EL (cell line): ENCODE results near the gene GPATCH2.
A peak's percentile ranks its signal among the peaks of the same experiment; 100 is the strongest.

Experiments
- DNase-seq: peaks from one replicate; pipeline ENCODE4 v3.0.0-alpha.2; 2016

Gene GPATCH2

DNA sequence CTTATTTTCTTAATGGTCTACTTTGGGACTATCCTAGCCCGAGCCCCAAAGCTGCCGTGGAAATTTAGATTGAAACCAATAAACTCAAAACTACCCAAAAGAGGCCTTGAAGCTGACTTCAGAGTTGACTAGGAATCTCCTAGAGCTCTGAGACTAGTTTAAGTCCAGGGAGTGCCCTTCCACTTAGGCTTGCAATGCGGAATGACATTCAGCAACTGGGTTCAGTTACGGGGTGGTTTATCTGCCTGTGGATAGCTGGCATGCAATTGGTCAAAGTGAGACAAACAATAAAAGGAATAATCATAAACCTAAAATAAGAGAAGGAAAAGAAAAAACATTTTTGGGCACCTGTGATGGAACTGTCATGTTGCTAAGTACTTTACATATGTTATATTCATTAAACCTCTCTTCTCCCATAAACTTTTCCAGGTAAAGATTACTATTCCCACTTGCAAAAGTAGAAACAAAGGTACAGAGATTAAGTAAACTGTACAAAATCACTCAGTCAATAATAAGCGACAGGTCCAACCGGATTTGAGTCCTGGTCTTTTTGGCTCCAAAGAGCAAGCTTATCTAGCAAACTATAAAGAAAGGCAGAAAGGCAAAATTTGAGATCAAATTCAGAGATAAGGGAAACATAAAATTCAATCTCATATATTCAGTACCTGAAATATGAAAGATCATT is 56.5 kb downstream of the GPATCH2 start:
- DNase-seq = no peak

DNA sequence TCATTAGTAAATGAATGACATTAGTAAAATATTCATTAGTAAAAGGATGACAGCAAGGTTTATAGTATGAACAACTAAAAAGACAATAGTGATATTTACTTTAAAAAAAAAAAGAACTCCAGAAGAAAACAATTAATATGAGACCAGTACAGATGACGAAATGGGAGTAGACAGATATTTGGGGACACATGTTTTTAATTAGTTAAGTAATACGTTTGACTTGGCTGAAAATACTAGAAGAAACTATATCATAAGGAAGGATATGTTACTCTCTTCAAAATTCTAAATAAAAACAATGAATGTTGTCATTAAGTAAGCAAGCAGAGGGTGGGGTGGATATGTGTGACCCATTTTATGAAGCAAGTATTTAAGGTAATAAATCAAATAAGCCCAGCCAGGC is 61.9 kb downstream of the GPATCH2 start:
- no peak for DNase-seq

DNA sequence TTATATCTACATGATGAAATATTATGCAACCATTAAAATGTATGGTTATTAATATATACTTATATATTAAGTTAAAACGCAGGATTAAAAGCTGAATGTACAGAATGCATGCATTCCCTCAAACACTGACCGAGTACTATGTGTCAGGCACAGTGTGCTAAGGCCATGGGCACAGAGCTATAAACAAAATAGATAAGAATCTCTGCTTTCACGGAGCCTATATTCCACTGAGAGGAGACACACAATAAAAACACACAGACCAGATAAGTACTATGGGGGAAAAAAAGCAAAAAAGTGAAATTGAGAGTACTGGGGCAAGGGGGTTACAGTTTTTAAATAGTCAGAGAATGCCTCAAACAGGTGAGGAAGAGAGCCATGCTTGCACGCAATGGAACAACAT is 62.7 kb downstream of the GPATCH2 start:
- DNase-seq = no peak

DNA sequence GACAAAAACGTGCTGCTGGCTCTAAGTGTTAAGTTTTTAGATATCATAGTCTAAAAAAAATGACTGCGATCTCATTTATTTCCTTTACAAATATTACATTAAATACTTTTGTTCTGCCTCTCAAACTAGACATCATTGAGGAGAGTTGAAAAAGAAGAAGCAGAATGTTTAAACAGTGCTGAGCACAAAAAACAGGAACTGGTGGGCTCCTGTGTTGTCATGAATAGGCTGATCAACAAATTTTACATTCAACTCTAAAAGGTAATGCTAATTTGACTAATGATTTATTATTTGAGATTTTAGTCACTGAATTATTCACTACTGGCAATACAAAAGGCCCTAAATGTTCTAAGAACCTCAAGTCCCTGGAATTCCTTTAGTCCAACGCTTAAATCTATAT is 66.1 kb downstream of the GPATCH2 start:
- DNase-seq = no peak

DNA sequence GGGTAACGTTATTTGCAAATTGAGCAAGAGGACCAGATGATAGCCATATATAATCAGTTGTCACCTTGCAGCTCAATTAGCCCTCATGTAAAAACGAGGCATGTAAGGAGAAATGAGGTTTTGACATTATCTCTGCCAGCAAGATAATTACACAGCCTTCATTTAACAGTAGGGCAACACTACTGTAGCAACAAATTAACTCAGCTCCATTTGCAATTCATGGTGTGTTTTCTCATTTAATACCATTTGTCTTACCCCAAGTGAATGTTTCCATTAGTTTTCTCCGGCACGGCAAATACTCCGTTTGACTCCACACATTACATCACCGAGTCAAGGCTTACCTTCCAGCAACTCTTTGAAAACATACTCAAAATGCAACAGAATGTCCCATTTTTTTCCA is 66.7 kb downstream of the GPATCH2 start:
- DNase-seq = no peak

DNA sequence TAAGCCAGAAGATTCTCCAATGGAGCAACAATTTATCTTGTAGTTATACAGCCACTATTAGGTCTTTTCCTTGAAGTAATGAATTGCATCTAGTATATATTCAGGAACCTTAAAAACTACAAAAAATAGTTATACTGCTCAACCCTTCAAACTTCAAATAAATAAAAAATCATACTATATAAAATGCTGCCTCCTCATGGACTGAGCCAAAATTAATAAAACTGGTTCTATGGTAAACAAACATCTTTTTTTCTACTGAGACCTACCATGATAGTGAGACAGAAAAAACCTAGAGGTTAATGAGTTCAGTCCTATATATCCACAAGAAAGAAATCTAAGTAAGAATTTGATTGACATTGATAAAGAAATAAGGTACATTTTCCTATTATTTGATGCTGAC is 67.7 kb downstream of the GPATCH2 start:
- DNase-seq = no peak

DNA sequence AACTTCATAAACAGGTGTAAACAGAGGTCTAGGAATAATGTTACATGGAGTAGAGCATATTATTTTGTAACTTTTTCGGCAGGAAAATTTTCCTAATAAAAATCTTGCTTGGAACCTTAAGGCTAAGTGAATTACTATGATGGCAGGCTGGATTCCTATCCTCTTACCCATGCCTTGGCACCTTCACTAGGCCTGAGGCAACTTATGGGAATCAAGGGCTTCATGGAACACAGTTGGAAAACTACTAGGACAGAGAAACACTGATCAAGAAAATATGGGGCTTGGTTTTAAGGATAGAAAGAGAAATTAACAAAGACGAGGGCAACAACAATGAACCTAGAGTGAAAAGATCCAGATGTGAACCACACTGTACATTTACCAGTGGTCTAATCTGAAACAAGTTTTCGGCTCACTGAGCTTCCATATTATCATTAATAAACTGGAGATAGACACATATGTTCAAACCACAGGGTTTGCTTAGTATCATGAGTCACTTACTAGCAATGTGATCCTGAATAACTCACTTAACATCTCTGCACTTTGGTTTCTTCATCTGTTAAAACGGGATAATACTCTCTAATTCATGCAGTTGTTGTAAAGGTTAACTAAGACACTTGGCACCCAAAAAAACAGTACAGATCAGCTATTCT is 68.5 kb downstream of the GPATCH2 start:
- DNase-seq = peak; percentile 88

DNA sequence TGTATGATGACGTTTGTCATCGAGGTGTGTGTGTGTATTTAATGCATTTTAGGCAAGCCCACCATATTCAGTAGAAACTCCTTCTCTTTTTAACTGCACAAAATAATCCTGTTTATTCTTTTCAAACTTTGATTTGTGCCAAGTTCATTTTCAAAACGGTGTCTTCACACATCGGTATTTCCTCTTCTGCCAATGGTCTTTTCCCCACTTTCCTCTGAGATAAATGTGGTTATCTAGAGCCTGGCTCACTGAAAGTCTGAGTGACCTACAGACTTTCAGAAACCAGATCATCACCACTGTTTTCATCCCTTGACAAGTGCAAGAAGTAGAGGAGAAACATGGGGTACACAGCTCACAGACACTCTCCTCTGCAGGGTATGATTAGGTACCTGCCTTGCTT is 69.4 kb downstream of the GPATCH2 start:
- DNase-seq = peak; percentile 2

DNA sequence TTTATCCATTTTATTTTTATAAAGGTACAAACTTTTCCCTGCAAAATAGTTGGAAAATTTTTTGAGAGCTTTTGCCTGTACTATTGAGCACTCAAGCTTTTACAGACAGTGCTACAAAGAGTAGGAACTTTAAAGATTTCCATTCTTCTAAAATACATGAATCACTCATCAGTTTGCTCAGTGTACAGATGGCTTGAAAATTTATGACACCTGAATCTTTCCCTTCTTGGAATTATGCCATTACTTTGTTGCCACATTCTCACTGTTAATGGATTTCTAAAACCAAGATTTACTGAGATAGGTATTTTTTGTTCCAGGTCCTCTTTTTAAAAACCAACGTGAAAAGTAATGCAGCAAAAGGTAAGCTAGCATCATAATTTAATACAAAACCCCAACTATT is 76.0 kb downstream of the GPATCH2 start:
- DNase-seq = no peak

DNA sequence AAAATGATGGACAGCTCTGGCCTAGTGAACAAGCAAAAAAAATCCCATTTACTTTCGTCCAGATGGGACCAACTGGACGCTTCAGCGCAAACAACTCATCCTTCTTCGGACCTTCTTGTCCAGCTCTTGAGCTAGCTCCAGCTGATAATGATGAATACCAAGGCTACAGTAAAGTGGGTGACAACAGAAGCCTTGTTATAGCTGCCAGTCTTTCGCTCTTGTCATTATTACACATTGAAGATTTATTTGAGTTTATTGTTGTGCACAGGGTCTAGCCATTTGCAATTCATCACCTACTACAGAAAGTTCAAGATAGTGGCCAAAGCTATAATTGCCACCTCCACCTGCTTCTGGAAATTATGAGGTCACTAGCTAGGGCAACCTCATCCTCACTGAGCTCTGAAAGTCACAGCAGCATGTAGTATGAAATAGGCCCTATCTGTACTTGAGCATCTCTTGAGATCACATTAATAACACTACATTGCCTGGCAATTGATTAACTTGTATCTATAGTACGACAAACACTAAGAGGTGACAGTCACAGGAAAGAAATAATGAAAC is 76.9 kb downstream of the GPATCH2 start:
- DNase-seq = no peak

DNA sequence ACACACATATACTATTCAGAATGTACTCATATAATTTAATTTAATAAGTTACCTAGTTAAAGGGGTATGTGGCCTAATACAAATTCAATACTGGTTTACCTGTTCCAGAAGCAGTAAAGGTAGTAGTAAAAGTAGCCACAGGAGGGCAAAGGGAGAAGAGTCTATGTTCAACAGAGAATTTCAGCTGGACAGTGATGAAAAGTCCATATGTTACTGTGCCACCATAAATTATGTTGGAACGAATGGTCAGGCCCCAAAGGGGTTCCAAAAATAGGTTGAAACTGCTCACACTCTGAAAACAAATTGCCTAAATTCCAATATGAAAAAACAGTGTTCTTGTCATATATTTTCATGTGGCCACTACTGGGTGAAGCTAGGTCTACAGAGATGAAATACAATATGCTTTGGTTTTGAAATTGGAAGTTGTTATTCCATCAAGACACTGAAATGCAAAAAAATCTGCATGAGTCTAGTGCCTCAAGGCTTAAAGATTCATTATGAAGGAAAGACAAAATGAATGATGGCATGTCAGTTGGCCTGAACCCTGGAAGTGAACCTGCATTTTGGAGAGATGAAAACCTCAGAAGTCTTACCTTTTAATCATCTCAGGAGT is 78.4 kb downstream of the GPATCH2 start:
- no peak for DNase-seq

DNA sequence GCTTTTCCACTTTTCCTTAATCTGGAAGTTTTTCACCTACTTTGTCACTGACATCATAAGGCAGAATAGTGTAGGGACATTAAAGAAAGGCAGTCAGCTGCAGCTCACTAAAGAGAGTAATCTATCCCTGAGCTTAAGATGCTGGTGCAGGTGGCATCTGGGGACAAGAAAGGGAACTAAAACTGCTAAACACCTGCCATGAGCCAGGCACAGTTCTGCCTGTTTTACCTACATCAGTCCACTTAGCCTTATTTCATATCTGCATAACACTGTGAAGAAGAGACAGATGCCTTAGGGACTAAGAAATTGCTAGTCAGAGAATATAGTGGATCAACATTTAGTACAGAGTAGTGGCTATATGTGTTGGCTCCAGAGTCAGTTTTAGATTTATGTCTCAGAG is 88.1 kb downstream of the GPATCH2 start:
- DNase-seq = no peak

DNA sequence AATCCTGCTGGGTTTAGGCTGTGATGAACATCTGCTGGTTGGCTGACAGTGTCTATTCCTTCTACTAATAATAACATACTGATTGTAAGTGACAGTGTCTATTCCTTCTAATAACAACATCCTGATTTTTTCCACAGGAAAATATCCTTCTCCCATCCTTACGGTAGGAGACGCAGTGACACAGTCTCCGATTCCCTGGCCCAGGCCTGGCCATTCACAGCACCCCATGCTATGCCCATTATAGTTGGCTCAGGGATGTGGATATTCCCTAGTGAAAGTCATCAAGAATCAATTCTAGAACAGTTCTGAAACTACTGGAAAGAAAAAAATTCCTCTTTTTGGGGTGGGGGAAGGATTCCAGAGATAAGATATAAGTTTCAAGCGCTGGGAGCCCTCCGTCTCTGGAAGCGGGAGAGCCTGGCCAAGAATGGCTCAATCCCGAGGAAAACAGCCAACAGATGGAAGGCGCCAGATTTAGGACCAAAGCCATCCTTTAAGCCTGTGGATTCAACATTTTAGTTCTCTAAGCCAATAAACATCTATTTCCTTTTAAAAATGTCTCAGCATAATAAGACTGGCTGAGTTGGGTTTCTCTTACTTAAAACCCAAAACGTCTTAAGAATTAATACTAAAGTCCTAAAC is 88.6 kb downstream of the GPATCH2 start:
- no peak for DNase-seq

DNA sequence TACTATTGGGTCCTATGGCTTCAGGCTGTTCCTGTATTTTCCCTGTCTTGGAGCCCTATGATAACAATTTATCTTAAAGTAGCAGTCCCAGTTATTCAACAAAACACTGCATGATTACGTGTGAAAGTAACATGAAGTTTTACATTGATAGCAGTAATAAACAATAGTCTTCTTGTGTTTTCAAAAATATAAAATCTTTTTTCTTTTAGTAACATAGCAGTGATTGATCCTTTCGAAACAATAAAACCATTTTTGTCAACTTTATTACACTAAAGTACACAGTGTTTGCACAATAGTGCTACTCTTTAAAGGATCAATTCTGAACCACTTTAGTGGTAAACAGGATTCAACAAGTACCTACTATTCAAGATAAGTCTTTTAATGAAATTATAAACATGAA is 90.6 kb downstream of the GPATCH2 start:
- DNase-seq = no peak

DNA sequence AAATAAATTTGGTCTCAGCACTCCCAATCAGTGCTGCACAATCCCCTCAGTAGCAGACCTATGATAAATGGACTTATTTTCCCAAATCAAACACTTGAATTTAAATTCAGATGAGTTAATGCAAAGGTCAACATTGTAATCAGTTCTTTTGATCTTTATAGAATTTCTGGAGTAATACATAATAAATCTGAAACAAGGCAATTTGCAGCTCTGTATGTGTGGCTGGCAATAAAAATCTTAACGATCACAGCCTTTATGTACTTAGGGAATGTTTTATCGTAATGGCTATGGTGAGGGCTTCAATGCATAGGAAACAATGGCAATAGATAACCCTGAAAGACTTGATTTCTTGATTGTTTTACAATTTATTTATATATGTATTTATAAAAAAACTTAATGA is 91.4 kb downstream of the GPATCH2 start:
- DNase-seq = no peak

DNA sequence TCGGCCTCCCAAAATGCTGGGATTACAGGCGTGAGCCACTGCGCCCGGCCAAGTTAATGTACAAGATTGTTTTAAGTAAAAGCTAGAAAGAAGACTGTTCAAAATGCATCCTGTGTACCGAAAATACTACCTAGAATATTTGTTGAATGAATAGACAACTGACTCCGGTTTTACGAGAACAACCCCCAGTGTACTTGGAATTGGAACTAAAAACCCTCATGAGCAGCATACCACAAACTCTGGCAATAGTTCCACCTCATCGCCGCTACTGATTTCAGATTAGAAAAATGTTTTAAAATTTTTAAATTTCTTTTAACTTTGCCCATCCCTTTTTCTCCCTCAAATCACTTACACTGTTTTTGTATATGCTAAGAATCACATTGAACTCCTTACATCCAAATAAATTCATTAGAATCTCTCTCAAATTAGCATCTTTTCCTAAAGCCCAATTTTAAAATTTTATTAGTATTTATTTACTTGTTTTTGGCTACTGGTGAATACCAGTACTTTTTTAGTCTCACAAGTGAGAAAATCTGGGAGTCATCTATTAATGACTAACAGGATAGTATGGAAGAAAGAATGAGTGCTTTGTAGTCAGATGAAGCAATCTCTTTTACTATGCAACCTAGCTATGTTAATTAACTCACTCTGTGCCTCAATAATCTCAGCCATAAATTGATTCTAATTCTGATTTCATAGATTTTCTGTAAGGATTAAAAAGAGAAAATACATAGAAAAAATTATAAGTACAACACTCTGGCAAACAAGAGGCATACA is 95.1 kb downstream of the GPATCH2 start:
- no peak for DNase-seq

DNA sequence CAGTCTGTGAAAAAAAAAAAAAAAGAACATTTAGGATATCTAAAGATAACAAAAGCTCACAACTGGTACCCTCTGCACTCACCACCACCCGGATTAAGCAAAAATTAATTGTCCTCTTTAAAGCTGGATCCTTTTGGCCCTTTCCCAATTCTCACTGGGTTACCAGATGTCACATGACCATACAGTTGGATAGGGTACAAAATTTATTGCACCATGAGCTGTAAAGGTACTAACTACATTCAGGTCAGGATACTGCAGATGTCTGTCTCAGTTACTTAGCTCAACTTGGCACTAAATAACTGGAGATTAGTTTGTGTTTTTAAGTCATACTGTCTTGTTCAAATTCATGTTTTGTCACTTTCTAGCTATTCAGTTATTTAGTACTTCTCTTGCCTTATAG is 96.3 kb downstream of the GPATCH2 start:
- no peak for DNase-seq

DNA sequence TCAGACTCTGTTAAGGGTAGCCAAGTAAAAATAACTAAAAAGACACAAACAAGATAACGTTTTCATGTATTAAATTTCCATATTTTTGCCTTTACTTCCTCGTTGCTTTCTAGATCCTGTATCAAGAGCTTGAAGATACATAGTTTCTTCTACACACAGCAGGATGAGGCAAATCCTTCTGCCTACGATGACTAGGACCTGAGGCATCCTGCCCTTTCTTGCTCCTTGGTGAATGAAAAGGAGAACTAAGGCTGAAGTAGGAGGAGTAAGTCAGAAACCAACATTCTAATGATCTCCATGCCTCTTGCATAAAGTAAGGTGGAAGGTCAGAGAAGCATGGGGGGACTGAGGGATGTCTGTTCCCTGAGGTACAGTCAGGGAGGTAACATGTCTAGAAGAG is 102.6 kb downstream of the GPATCH2 start:
- DNase-seq = peak; percentile 73

DNA sequence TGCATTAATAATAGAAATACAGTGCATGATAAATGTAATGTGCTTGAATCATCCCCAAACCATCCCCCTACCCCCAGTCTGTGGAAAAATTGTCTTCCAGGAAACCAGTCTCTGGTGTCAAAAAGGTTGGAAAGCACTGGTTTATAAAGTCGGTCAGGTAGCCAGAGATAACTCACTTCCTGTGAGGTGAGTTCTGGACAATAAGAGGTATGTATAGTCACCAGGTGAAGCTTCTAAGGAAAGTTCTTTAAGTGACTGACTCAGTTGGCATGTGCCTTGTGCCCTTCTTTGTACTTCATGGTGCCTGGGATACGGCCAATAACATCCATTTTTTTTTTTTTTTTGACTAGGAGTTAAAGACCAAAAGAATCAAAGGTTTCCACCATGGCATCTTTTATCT is 103.7 kb downstream of the GPATCH2 start:
- DNase-seq = no peak

DNA sequence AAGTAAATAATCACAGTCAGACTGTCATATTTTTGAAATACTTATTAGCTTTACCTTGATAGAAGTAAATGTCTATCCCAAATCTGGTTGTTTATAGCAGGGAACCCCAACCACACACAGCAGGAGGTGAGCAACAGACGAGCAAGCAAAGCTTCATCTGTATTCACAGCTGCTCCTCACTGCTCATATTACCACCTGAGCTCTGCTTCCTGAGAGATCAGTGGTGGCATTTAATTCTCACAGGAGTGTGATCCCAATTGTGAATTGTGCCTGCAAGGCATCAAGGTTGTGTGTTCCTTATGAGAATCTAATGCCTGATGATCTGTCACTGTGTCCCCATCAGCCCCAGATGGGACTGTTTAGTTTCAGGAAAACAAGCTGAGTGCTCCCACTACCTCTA is 104.3 kb downstream of the GPATCH2 start:
- DNase-seq = no peak

DNA sequence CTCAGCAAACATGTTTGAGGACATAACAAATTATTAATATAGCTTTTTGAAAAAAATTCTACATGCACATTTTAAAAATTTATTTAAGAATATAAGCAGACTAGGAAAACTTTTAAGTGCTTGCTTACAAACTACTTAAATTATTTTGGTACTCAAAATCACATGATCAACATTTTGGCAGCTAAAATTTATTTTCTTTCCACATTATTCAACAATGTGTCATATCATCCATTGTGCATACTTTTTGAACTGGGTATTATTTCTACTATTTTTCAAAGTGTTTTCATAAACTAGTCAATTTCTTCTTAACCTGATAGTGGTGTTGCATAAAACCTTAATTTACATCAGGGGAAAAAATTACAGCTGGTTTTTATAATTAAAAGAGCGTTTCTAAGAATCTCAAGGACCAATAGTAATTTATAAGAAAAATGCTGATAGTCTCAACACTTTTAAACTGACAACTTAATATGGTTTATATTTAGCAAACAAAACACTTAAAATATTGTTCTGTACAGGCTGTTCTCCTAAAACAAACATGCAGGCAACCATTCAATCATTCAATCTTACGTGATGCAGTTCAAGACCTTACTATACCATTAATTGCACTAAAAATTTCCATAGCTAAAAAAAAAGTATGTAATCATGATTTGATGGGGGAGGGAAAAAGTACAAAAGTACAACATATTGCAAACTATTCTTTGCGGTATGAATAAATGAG is 105.0 kb downstream of the GPATCH2 start:
- DNase-seq = peak; percentile 43
